NCI-H1105 (cell line): ENCODE measurements around the gene ITM2B.
A peak's percentile ranks its signal among the peaks of the same experiment; 100 is the strongest.
"Not testable (repeated sequence)": the region's sequence is repeated elsewhere in the genome, so short reads cannot be mapped to it uniquely, and the experiment has no call there.

ENCODE experiments used
- DNase-seq: peaks from one replicate; lab custom pipeline; 2025; lab: John Stamatoyannopoulos, UW

The ITM2B gene

GRCh38 chr13:48233046-48233888 is at the start of gene ITM2B:
Gene ITM2B (plus strand): TSS chr13:48233206. CDS start chr13:48233361, 155 bp downstream.
- DNase-seq: peak; percentile 59

GRCh38 chr13:48184260-48184659 is 48.7 kb upstream of the ITM2B start:
- no peak for DNase-seq

- DNase-seq: no peak
These were observed 48.0 kb upstream of the ITM2B start for GRCh38 chr13:48185018-48185417.

GRCh38 chr13:48186722-48187121 is 46.3 kb upstream of the ITM2B start:
- DNase-seq: no peak

- no peak for DNase-seq
These were observed 44.9 kb upstream of the ITM2B start for GRCh38 chr13:48188131-48188530.

GRCh38 chr13:48188601-48189000 is 44.4 kb upstream of the ITM2B start:
- DNase-seq: no peak

GRCh38 chr13:48189171-48189570 is 43.8 kb upstream of the ITM2B start:
- no peak for DNase-seq

- no peak for DNase-seq
These were observed 40.5 kb upstream of the ITM2B start for GRCh38 chr13:48192411-48192935.

- DNase-seq: no peak
These were observed 38.6 kb upstream of the ITM2B start for GRCh38 chr13:48194379-48194754.

- no peak for DNase-seq
These were observed 33.5 kb upstream of the ITM2B start for GRCh38 chr13:48199404-48199946.

GRCh38 chr13:48201044-48201443 is 32.0 kb upstream of the ITM2B start:
- DNase-seq: no peak

GRCh38 chr13:48207207-48207606 is 25.8 kb upstream of the ITM2B start:
- DNase-seq: not testable (repeated sequence)

- no peak for DNase-seq
These were observed 22.8 kb upstream of the ITM2B start for GRCh38 chr13:48210178-48210577.

GRCh38 chr13:48214519-48215121 is 18.4 kb upstream of the ITM2B start:
- DNase-seq: no peak

- not testable (repeated sequence) for DNase-seq
These were observed 17.3 kb upstream of the ITM2B start for GRCh38 chr13:48215511-48216203.

GRCh38 chr13:48216204-48216711 is 16.7 kb upstream of the ITM2B start:
- DNase-seq: no peak

- DNase-seq: no peak
These were observed 12.4 kb upstream of the ITM2B start for GRCh38 chr13:48220592-48220980.

GRCh38 chr13:48220981-48221685 is 11.9 kb upstream of the ITM2B start:
- no peak for DNase-seq

GRCh38 chr13:48221686-48222187 is 11.3 kb upstream of the ITM2B start:
- DNase-seq: no peak

- no peak for DNase-seq
These were observed 10.4 kb upstream of the ITM2B start for GRCh38 chr13:48222358-48223301.
